Naive thymus-derived CD8-positive, alpha-beta T cell (primary cell): ENCODE measurements around the gene MAP3K7. TPM values are rescaled to one million over a fixed set of nuclear protein-coding genes. Genes with fewer than 3 reads are reported as not detected.
A peak's percentile ranks its signal among the peaks of the same experiment; 100 is the strongest.

Source experiments
- ATAC-seq, 2 donors: fragments of 150-1000 bp; cut with Tn5 transposase in 1 of 2; sonication (Bioruptor Pico), chemical (Tn5 transposase) in 1 of 2; 1 replicate in 1 of 2; 2 replicates in 1 of 2; pipeline ENCODE4 v1.10.0; 2021; ENCODE audit warnings: mild to moderate bottlenecking in 2 of 2, moderate library complexity in 2 of 2
- POLR2A ChIA-PET: fragments of 350-600 bp; sonication (Branson Sonifier 250); formaldehyde crosslinking; loops from one replicate; lab custom pipeline; 2021; ENCODE audit warnings: antibody characterized with exemption; lab: Charles Lee
- DNase-seq, 10 donors: peaks; one replicate each; pipeline versions ENCODE4 v3.0.0 to v3.0.0-alpha.2; 2020 to 2022
- H3K27ac Mint-ChIP-seq, 10 donors: one replicate each; pipeline ENCODE4 v1.8.0; 2020 to 2022; ENCODE audit warnings: mild to moderate bottlenecking in 10 of 10, mixed read lengths in 10 of 10, moderate library complexity in 4 of 10, inconsistent platforms in 1 of 10
- H3K27me3 Mint-ChIP-seq, 5 donors: one replicate each; pipeline ENCODE4 v1.8.0; 2021 to 2022; ENCODE audit warnings: mixed read lengths in 5 of 5
- H3K36me3 Mint-ChIP-seq, 3 donors: one replicate each; pipeline ENCODE4 v1.8.0; 2020 to 2022; ENCODE audit warnings: mixed read lengths in 3 of 3, mild to moderate bottlenecking in 2 of 3, inconsistent platforms in 1 of 3
- H3K4me1 Mint-ChIP-seq, 4 donors: one replicate each; pipeline ENCODE4 v1.8.0; 2021 to 2022; ENCODE audit warnings: mixed read lengths in 4 of 4
- H3K4me3 Mint-ChIP-seq, 10 donors: one replicate each; pipeline ENCODE4 v1.8.0; 2020 to 2022; ENCODE audit warnings: mild to moderate bottlenecking in 10 of 10, mixed read lengths in 10 of 10, moderate library complexity in 6 of 10, inconsistent platforms in 1 of 10
- H3K9me3 Mint-ChIP-seq, 9 donors: one replicate each; pipeline ENCODE4 v1.8.0; 2020 to 2022; ENCODE audit warnings: mixed read lengths in 9 of 9, mild to moderate bottlenecking in 3 of 9, inconsistent platforms in 1 of 9, moderate library complexity in 1 of 9
- polyA plus RNA-seq, 3 donors: library from polyadenylated mRNA; unstranded; fragments of 300-500 nt; fragmentation: Illumina TruSeq; gene quantifications; one replicate each; pipeline ENCODE4 v1.2.3, GENCODE V29; 2021
- total RNA-seq, 8 experiments: library from RNA in 2 of 8; stranded (reverse) in 2 of 8; gene quantifications; one replicate each; pipeline ENCODE4 v1.2.3 and lab custom pipeline; 2021 to 2026

Gene MAP3K7
- total and polyA plus RNA-seq, 5 experiments from 2014 or later: 12.9 to 29.3 (median 21.1) TPM

GRCh38 chr6:90477366-90477765 lies 109.5 kb downstream of the MAP3K7 start:
- ATAC-seq (no peak), DNase-seq (no peak)
- Mint-ChIP-seq H3K4me3 (no peak overlapping the region), H3K36me3 (no peaks in the 10 kb centered on the region), H3K27ac (peak overlapping the region in 1 of 10 donors; percentile 19), H3K9me3 (no peaks in the 10 kb centered on the region), H3K27me3 (no peaks in the 10 kb centered on the region), H3K4me1 (peaks cover 16 to 57% (median 31%) of the 10 kb centered on the region in 4 donors)
- POLR2A ChIA-PET: interaction anchor here (0.6 to 1.7 kb wide), 3 partner anchors 33 to 187 kb away, joined by 3 read pairs; no protein-coding TSS in a partner anchor

DNA sequence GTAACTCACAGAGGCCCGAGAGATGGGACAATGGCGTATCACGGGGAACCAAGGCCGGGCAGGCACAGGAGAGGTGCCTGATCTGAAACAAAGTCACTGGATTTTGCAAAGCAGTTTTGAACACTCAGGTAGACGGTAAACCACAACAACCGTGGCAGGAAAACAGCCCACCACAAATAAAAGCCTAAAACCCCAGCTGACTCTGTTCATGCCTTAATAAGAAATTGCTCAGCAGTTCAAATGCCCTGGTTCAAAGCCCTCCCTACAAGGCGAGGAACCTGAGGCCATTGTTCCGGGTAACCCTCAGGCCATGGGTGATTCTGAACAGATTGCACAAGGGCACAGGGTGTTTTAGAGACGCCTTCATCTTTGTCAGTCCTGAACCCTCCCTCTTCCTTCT lies 114.2 kb downstream of the MAP3K7 start:
- H3K4me1 Mint-ChIP-seq: peaks cover 18 to 57% (median 37%) of the 10 kb centered on the region in 4 donors
- no peaks in the 10 kb centered on the region for H3K9me3 Mint-ChIP-seq
- POLR2A ChIA-PET: interaction anchor here (1.1 to 2.5 kb wide), 2 partner anchors 60 to 74 kb away, joined by 4 to 7 read pairs; no protein-coding TSS in a partner anchor
- H3K36me3 Mint-ChIP-seq: no peaks in the 10 kb centered on the region
- H3K27ac Mint-ChIP-seq: peak overlapping the region in 2 of 10 donors; percentile 29 to 68
- H3K4me3 Mint-ChIP-seq: peak overlapping the region; percentile 57 to 81 (median 74)
- peak in 7 of 10 donors; percentile 14 to 59 (median 27) for DNase-seq
- H3K27me3 Mint-ChIP-seq: no peaks in the 10 kb centered on the region
- peak; percentile 70 to 78 for ATAC-seq

GRCh38 chr6:90471263-90471662 lies 115.6 kb downstream of the MAP3K7 start:
- Mint-ChIP-seq H3K27me3 (no peaks in the 10 kb centered on the region), H3K4me1 (peaks cover 16 to 56% (median 36%) of the 10 kb centered on the region in 4 donors), H3K4me3 (peak overlapping the region in 5 of 10 donors; percentile 15 to 50 (median 33)), H3K9me3 (no peaks in the 10 kb centered on the region), H3K36me3 (no peaks in the 10 kb centered on the region), H3K27ac (peak overlapping the region in 1 of 10 donors; percentile 21)
- DNase-seq: no peak
- POLR2A ChIA-PET: interaction anchor here (0.7 to 2.1 kb wide), 3 partner anchors 58 to 187 kb away, joined by 3 to 5 read pairs (median 4); no protein-coding TSS in a partner anchor
- peak; percentile 24 to 50 for ATAC-seq

GRCh38 chr6:90469906-90470305 lies 117.0 kb downstream of the MAP3K7 start:
- DNase-seq (no peak), ATAC-seq (no peak)
- Mint-ChIP-seq H3K4me3 (no peak overlapping the region), H3K9me3 (no peaks in the 10 kb centered on the region), H3K4me1 (peaks cover 17 to 53% (median 35%) of the 10 kb centered on the region in 4 donors), H3K36me3 (no peaks in the 10 kb centered on the region), H3K27ac (no peak overlapping the region), H3K27me3 (no peaks in the 10 kb centered on the region)
- POLR2A ChIA-PET: interaction anchor here (0.6 to 2.1 kb wide), 2 partner anchors 174 to 260 kb away, joined by 5 read pairs; no protein-coding TSS in a partner anchor

DNA sequence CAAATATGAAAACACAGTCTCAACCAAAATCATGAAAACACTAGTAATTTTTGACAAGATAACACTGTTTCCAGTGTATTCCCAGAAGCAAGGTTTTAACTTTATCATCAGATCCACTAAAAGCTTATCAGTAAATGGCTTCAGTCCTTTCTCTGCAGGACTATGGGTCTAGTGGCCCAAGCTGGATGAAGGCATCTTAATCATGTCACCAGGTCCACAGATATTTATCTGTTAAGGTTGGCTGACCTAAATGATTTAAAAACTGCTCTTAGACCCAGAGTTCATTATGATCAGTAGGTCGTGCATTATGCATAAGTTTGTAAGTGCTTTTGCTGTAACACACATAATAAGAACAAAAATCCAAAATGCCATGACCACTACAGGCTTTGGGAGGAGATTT lies 118.0 kb downstream of the MAP3K7 start:
- no peak overlapping the region for H3K27ac Mint-ChIP-seq
- no peaks in the 10 kb centered on the region for H3K27me3 Mint-ChIP-seq
- no peaks in the 10 kb centered on the region for H3K9me3 Mint-ChIP-seq
- H3K36me3 Mint-ChIP-seq: no peaks in the 10 kb centered on the region
- DNase-seq (no peak), ATAC-seq (no peak)
- POLR2A ChIA-PET: no interaction called here
- peaks cover 18 to 51% (median 39%) of the 10 kb centered on the region in 4 donors for H3K4me1 Mint-ChIP-seq
- H3K4me3 Mint-ChIP-seq: no peak overlapping the region

- Mint-ChIP-seq H3K9me3 (no peaks in the 10 kb centered on the region), H3K4me1 (peaks cover 22 to 51% (median 39%) of the 10 kb centered on the region in 4 donors), H3K36me3 (no peaks in the 10 kb centered on the region), H3K4me3 (no peak overlapping the region), H3K27me3 (no peaks in the 10 kb centered on the region), H3K27ac (no peak overlapping the region)
- ATAC-seq (no peak), DNase-seq (no peak)
- POLR2A ChIA-PET: no interaction called here
Measured at GRCh38 chr6:90468080-90468479, 118.8 kb downstream of the MAP3K7 start.

DNA sequence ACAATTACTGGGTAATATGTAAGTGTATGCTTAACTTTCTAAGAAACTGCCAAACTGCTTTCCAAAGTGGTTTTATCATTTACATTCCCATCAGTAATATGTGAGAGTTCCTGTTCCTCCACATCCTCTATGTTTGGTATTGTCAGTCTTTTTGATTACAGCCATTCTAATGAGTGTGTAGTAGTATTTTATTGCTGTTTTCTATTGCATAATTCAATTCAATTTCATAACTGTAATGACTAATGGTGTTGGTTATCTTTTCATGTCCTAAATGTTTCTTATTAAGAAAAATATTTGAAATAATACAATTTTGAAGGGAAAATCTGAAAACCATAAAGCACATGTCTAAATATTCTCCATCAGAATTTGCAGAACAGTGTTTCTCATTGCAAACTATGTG lies 119.3 kb downstream of the MAP3K7 start:
- H3K27me3 Mint-ChIP-seq: no peaks in the 10 kb centered on the region
- H3K9me3 Mint-ChIP-seq: no peaks in the 10 kb centered on the region
- no peaks in the 10 kb centered on the region for H3K36me3 Mint-ChIP-seq
- no peak overlapping the region for H3K4me3 Mint-ChIP-seq
- H3K27ac Mint-ChIP-seq: no peak overlapping the region
- no peak for DNase-seq
- POLR2A ChIA-PET: interaction anchor here (1.3 kb wide), 1 partner anchor 60 kb away, joined by 3 read pairs; no protein-coding TSS in a partner anchor
- H3K4me1 Mint-ChIP-seq: peaks cover 21 to 48% (median 37%) of the 10 kb centered on the region in 4 donors
- ATAC-seq: no peak

DNA sequence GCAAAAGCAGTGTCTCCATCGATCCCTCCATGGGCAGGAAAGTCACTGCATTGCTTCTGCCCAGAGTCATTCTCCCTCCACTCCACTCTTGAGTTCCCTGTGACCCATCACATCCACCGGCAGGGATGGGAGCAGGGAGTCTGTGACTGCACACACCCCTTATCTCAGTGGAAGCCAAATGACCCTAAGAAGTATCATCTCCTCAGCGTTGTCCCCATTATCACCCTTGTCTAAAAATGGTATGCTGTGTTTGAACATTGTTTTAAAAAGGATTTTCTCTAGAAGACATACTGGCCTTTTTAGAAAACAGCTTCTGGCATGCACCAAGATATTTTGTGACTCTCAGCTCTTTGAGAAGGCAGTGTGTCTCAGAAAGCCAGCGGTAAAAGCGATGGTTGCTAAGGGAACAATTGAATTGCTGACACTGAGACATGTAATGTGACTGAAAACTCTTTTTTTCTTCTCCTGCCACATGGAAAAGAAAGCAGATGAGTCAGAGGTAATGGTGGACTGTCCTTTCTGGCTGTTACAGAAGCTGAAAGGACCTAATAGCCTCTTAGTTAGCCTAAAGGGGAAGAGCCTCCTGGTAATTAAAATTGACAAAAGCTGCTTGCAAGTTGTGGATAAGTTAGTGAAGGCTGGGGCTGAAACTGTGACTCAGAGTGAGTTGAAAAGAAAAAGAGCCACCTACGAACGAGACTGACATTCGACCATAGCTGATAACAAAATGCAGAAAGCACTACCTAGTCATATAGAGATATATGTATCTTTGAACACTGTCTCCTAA lies 120.5 kb downstream of the MAP3K7 start:
- Mint-ChIP-seq H3K27ac (peak overlapping the region in 1 of 10 donors; percentile 48), H3K4me1 (peaks cover 17 to 38% (median 30%) of the 10 kb centered on the region in 4 donors), H3K9me3 (no peaks in the 10 kb centered on the region), H3K27me3 (no peaks in the 10 kb centered on the region), H3K36me3 (no peaks in the 10 kb centered on the region), H3K4me3 (peak overlapping the region in 1 of 10 donors; percentile 48)
- DNase-seq (no peak), ATAC-seq (no peak)
- POLR2A ChIA-PET: interaction anchor here (0.7 to 1.3 kb wide), 2 partner anchors 59 to 304 kb away, joined by 3 read pairs; no protein-coding TSS in a partner anchor

- DNase-seq: no peak
- H3K4me1 Mint-ChIP-seq: peaks cover 13 to 36% (median 30%) of the 10 kb centered on the region in 4 donors
- no peaks in the 10 kb centered on the region for H3K9me3 Mint-ChIP-seq
- no peaks in the 10 kb centered on the region for H3K27me3 Mint-ChIP-seq
- H3K36me3 Mint-ChIP-seq: no peaks in the 10 kb centered on the region
- peak overlapping the region in 1 of 10 donors; percentile 10 for H3K4me3 Mint-ChIP-seq
- H3K27ac Mint-ChIP-seq: no peak overlapping the region
- POLR2A ChIA-PET: no interaction called here
- no peak for ATAC-seq
Measured at GRCh38 chr6:90465686-90466085, 121.2 kb downstream of the MAP3K7 start.

DNA sequence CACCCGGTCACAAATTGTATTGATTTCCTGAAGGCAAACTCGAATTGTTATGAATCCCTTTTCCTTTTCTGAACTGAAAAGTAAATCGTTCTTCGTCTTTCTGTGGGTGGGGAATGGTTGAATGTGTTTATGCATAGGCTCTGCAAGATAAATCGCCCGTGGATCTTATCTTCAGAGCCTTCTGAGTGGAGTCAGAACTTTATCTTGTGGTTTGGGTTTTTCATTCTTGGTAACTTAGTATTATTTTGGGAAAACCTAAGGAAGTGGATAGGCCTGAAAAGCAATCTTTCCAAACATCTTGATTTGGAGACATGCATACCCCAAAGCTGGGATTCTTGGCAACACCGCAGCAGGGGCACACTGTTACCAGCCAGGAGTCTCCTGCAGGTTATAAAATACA lies 122.4 kb downstream of the MAP3K7 start:
- Mint-ChIP-seq H3K4me3 (peak overlapping the region in 4 of 10 donors; percentile 15 to 50 (median 32)), H3K9me3 (no peaks in the 10 kb centered on the region), H3K36me3 (no peaks in the 10 kb centered on the region), H3K27me3 (no peaks in the 10 kb centered on the region), H3K4me1 (peaks cover 20 to 47% (median 41%) of the 10 kb centered on the region in 4 donors), H3K27ac (peak overlapping the region in 4 of 10 donors; percentile 38 to 80 (median 62))
- POLR2A ChIA-PET: interaction anchor here (1.0 to 2.0 kb wide), 2 partner anchors 51 to 63 kb away, joined by 5 to 6 read pairs; no protein-coding TSS in a partner anchor
- ATAC-seq (no peak), DNase-seq (no peak)

GRCh38 chr6:90463874-90464273 lies 123.0 kb downstream of the MAP3K7 start:
- peaks cover 23 to 54% (median 47%) of the 10 kb centered on the region in 4 donors for H3K4me1 Mint-ChIP-seq
- peak overlapping the region in 8 of 10 donors; percentile 2 to 78 (median 60) for H3K4me3 Mint-ChIP-seq
- H3K9me3 Mint-ChIP-seq: no peaks in the 10 kb centered on the region
- POLR2A ChIA-PET: interaction anchor here (0.7 to 2.0 kb wide), 4 partner anchors 9 to 157 kb away, joined by 3 to 7 read pairs (median 6); no protein-coding TSS in a partner anchor
- ATAC-seq: peak; percentile 38 to 57
- no peaks in the 10 kb centered on the region for H3K27me3 Mint-ChIP-seq
- no peaks in the 10 kb centered on the region for H3K36me3 Mint-ChIP-seq
- no peak for DNase-seq
- H3K27ac Mint-ChIP-seq: peak overlapping the region; percentile 57 to 91 (median 80)
